ENCODE measurements around the gene SIAH1.

DNA sequence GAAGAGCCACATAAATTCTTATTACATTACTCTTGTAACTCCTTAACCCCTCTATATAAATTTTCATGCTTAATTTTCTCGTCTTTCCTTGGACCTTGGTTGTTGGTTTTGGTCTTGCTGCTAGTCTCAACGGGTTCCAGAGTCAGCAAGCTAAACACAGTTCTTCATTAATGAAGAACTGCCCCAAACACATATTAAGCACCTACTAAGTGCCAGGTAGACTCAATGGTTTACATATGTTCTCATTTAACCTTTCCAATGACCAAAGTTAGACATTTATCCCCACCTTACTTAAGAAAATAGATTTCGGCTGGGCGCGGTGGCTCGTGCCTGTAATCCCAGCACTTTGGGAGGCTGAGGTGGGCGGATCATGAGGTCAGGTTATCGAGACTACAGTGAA, 15.0 kb downstream of the SIAH1 start:
- TF ChIP-seq, protein P1, sequence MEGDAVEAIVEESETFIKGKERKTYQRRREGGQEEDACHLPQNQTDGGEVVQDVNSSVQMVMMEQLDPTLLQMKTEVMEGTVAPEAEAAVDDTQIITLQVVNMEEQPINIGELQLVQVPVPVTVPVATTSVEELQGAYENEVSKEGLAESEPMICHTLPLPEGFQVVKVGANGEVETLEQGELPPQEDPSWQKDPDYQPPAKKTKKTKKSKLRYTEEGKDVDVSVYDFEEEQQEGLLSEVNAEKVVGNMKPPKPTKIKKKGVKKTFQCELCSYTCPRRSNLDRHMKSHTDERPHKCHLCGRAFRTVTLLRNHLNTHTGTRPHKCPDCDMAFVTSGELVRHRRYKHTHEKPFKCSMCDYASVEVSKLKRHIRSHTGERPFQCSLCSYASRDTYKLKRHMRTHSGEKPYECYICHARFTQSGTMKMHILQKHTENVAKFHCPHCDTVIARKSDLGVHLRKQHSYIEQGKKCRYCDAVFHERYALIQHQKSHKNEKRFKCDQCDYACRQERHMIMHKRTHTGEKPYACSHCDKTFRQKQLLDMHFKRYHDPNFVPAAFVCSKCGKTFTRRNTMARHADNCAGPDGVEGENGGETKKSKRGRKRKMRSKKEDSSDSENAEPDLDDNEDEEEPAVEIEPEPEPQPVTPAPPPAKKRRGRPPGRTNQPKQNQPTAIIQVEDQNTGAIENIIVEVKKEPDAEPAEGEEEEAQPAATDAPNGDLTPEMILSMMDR (conservative IDR thresholded peaks at IDR 0.05; ENCODE audit: low read depth, low read length): no peak
- no peak for TF ChIP-seq EZH2 (IDR thresholded peaks at IDR 0.05; ENCODE audit: low read length, unreplicated experiment)

All from PC-3 (cell line).